WTC11 (cell line): ENCODE measurements around the gene C13orf46. TPM values are rescaled to one million over a fixed set of nuclear protein-coding genes. Genes with fewer than 3 reads are reported as not detected.

Source experiments
- ATAC-seq: fragments of 200-7000 bp; cut with Tn5 transposase; 2 replicates; pipeline ENCODE4 v1.10.0; 2021; ENCODE audit warnings: mild to moderate bottlenecking, moderate library complexity
- CTCF ChIA-PET: fragments of 300-600 bp; sonication (Branson Sonifier 250); formaldehyde crosslinking; loops from one replicate; lab custom pipeline; 2021; ENCODE audit warnings: antibody characterized with exemption; lab: Charles Lee
- POLR2A ChIA-PET: fragments of 350-600 bp; sonication (Branson Sonifier 250); formaldehyde crosslinking; loops from one replicate; lab custom pipeline; 2021; ENCODE audit warnings: antibody characterized with exemption; lab: Charles Lee
- DNase-seq: peaks from one replicate; pipeline ENCODE4 v3.0.0; 2021; ENCODE audit warnings: low spot score
- H3K27ac Mint-ChIP-seq: 2 replicates; pipeline ENCODE4 v1.8.0; 2021; ENCODE audit warnings: mixed read lengths
- H3K27me3 Mint-ChIP-seq: 2 replicates; pipeline ENCODE4 v1.8.0; 2021; ENCODE audit warnings: low read depth, mild to moderate bottlenecking, moderate library complexity, mixed read lengths
- H3K36me3 Mint-ChIP-seq: 2 replicates; pipeline ENCODE4 v1.8.0; 2021; ENCODE audit warnings: mixed read lengths
- H3K4me1 Mint-ChIP-seq: 2 replicates; pipeline ENCODE4 v1.8.0; 2022; ENCODE audit warnings: mixed read lengths
- H3K4me3 Mint-ChIP-seq: 2 replicates; pipeline ENCODE4 v1.8.0; 2021; ENCODE audit warnings: mild to moderate bottlenecking, moderate library complexity, mixed read lengths
- H3K9me3 Mint-ChIP-seq: 2 replicates; pipeline ENCODE4 v1.8.0; 2021; ENCODE audit warnings: mixed read lengths
- ATF1 ChIP-seq: sonication (generic); formaldehyde crosslinking; IDR thresholded peaks from 2 replicates; pipeline ENCODE4 v1.8.1; 2023; ENCODE audit warnings: mild to moderate bottlenecking, moderate library complexity, missing genetic modification reagents
- IRF2 ChIP-seq: sonication (generic); formaldehyde crosslinking; IDR thresholded peaks from 2 replicates; pipeline ENCODE4 v1.8.0; 2022; ENCODE audit warnings: low read depth, missing genetic modification reagents, borderline replicate concordance
- JUN ChIP-seq: sonication (generic); formaldehyde crosslinking; IDR thresholded peaks from 2 replicates; pipeline ENCODE4 v1.8.0; 2023; ENCODE audit warnings: mild to moderate bottlenecking, missing genetic modification reagents
- NR1H2 ChIP-seq: sonication (generic); formaldehyde crosslinking; IDR thresholded peaks from 2 replicates; pipeline ENCODE4 v1.9.0; 2021; ENCODE audit warnings: mild to moderate bottlenecking, moderate library complexity, missing genetic modification reagents
- RELA ChIP-seq: sonication (generic); formaldehyde crosslinking; IDR thresholded peaks from 2 replicates; pipeline ENCODE4 v1.8.1; 2022; ENCODE audit warnings: missing genetic modification reagents, mild to moderate bottlenecking, borderline replicate concordance
- ZNF121 ChIP-seq: sonication (generic); formaldehyde crosslinking; IDR thresholded peaks from 2 replicates; pipeline ENCODE4 v1.8.0; 2023; ENCODE audit warnings: missing genetic modification reagents
- ZNF263 ChIP-seq: sonication (generic); formaldehyde crosslinking; IDR thresholded peaks from 2 replicates; pipeline ENCODE4 v1.8.1; 2022; ENCODE audit warnings: low read depth, mild to moderate bottlenecking, moderate library complexity, missing genetic modification reagents
- ZNF532 ChIP-seq: fragments of 250-450 bp; sonication (Bioruptor Pico); IDR thresholded peaks from 2 replicates; pipeline ENCODE4 v1.9.0; 2021; ENCODE audit warnings: mild to moderate bottlenecking, borderline replicate concordance
- total RNA-seq: library from RNA; stranded (reverse); gene quantifications from 3 replicates; pipeline ENCODE4 v1.2.3, GENCODE V29; 2021
- TF ChIP-seq, protein P1 (sequence below): sonication (generic); formaldehyde crosslinking; IDR thresholded peaks from 2 replicates; pipeline ENCODE4 v1.8.0; 2022; ENCODE audit warnings: missing genetic modification reagents

The C13orf46 gene
- total RNA-seq, 1 experiment from 2014 or later = 0.50 TPM

DNA sequence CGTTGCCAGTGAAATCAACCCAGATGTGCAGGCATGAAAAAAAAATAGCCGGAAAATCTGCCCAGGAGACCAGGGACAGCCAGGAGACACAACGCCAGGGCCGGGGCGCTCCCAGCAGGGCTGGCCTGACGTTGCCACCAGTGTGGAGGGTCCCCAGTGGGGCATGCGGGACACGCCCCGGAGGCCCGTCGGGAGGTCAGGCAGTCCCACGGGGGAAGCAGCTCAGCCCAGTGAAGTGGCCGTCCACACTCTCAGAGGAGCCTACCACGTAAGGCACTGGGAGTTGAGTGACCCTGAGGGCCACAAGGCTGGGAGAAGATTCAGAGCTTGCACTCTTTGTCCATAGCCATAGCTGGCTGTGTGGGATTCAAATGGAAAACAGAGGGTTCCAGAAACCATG, 56.8 kb downstream of the C13orf46 start:
- Mint-ChIP-seq H3K4me1 (no peaks in the 10 kb centered on the region), H3K27ac (no peak overlapping the region), H3K36me3 (peaks cover 7% of the 10 kb centered on the region), H3K4me3 (no peak overlapping the region), H3K27me3 (peaks cover 4% of the 10 kb centered on the region; the same call in 1 of the 2 replicates), H3K9me3 (peaks cover 11% of the 10 kb centered on the region)
- POLR2A ChIA-PET = no interaction called here
- peak; percentile 5 for DNase-seq
- TF ChIP-seq NR1H2 (CRISPR knock-in tag) (no peak), ZNF532 (CRISPR knock-in tag) (no peak)
- CTCF ChIA-PET = interaction anchor here (0.7 kb wide), 1 partner anchor 30 kb away, joined by 3 read pairs; no protein-coding TSS in a partner anchor
- no peak for ATAC-seq

- TF ChIP-seq JUN (CRISPR knock-in tag) (no peak), ZNF121 (CRISPR knock-in tag) (no peak)
- DNase-seq (no peak), ATAC-seq (no peak)
- Mint-ChIP-seq H3K27ac (no peak overlapping the region), H3K4me1 (no peaks in the 10 kb centered on the region), H3K9me3 (peaks cover 3% of the 10 kb centered on the region), H3K27me3 (peaks cover 4% of the 10 kb centered on the region; the same call in 1 of the 2 replicates), H3K36me3 (peaks cover under 1% of the 10 kb centered on the region), H3K4me3 (no peak overlapping the region)
- CTCF ChIA-PET = interaction anchor here (0.7 kb wide), 1 partner anchor 30 kb away, joined by 3 read pairs; no protein-coding TSS in a partner anchor
- POLR2A ChIA-PET = no interaction called here
Observed at GRCh38 chr13:113916330-113916815, 57.5 kb downstream of the C13orf46 start.

DNA sequence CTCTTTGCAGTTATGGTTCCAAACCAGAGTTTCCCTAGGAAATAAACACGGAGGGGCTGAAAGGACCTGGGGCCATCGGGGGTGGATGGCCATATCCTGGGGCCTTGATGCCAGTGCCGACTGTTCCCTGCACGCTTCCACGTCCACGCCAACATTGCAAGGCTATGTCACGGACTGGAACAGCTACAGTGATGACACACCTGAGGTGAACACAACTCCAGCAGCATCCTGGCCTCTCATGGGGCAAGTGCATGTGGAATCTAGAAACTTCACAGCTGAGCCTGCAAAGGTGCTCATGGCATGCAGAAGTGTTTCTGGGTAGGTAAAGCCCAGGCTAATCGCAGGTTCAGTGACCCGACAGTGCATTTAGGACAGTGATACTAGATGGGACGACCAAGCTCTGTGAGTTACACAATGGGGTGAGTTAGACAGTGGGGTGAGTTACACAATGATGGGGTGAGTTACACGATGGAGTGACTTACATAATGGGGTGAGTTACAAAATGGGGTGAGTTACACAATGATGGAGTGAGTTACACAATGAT, 58.0 kb downstream of the C13orf46 start:
- CTCF ChIA-PET = interaction anchor here (1.5 kb wide), 1 partner anchor 11 kb away, joined by 4 read pairs; no protein-coding TSS in a partner anchor
- DNase-seq = no peak
- no peak overlapping the region for H3K27ac Mint-ChIP-seq
- H3K4me3 Mint-ChIP-seq = no peak overlapping the region
- TF ChIP-seq ATF1 (CRISPR knock-in tag) (no peak), ZNF532 (CRISPR knock-in tag) (no peak), RELA (CRISPR knock-in tag) (no peak), IRF2 (CRISPR knock-in tag) (no peak), ZNF263 (no peak)
- TF ChIP-seq, protein P1, sequence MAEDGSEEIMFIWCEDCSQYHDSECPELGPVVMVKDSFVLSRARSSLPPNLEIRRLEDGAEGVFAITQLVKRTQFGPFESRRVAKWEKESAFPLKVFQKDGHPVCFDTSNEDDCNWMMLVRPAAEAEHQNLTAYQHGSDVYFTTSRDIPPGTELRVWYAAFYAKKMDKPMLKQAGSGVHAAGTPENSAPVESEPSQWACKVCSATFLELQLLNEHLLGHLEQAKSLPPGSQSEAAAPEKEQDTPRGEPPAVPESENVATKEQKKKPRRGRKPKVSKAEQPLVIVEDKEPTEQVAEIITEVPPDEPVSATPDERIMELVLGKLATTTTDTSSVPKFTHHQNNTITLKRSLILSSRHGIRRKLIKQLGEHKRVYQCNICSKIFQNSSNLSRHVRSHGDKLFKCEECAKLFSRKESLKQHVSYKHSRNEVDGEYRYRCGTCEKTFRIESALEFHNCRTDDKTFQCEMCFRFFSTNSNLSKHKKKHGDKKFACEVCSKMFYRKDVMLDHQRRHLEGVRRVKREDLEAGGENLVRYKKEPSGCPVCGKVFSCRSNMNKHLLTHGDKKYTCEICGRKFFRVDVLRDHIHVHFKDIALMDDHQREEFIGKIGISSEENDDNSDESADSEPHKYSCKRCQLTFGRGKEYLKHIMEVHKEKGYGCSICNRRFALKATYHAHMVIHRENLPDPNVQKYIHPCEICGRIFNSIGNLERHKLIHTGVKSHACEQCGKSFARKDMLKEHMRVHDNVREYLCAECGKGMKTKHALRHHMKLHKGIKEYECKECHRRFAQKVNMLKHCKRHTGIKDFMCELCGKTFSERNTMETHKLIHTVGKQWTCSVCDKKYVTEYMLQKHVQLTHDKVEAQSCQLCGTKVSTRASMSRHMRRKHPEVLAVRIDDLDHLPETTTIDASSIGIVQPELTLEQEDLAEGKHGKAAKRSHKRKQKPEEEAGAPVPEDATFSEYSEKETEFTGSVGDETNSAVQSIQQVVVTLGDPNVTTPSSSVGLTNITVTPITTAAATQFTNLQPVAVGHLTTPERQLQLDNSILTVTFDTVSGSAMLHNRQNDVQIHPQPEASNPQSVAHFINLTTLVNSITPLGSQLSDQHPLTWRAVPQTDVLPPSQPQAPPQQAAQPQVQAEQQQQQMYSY (CRISPR knock-in tag) = no peak
- TF ChIP-seq, all 79 proteins: peak for 0
- POLR2A ChIA-PET = no interaction called here
- H3K36me3 Mint-ChIP-seq = no peaks in the 10 kb centered on the region
- H3K27me3 Mint-ChIP-seq = peaks cover 4% of the 10 kb centered on the region; the same call in 1 of the 2 replicates
- no peaks in the 10 kb centered on the region for H3K9me3 Mint-ChIP-seq
- no peak for ATAC-seq
- no peaks in the 10 kb centered on the region for H3K4me1 Mint-ChIP-seq
